GM23248 (cell line): ENCODE data around the gene PABPC3. TPM values are rescaled to one million over a fixed set of nuclear protein-coding genes. Genes with fewer than 3 reads are reported as not detected.

Experiments used
- DNase-seq: peaks from one replicate; pipeline ENCODE4 v3.0.0-alpha.2; 2015
- H2AFZ ChIP-seq: fragments of 200-600 bp; sonication (generic); 2 replicates; pipeline ENCODE4 v1.6.1; 2016; ENCODE audit warnings: antibody characterized with exemption
- H3F3A ChIP-seq: fragments of 200-600 bp; sonication (generic); 2 replicates; pipeline ENCODE4 v1.6.1; 2016; ENCODE audit warnings: mild to moderate bottlenecking, antibody characterized with exemption, mixed run types; ENCODE audit not compliant: insufficient read depth
- H3K27ac ChIP-seq: fragments of 200-600 bp; sonication (generic); 2 replicates; pipeline ENCODE4 v1.5.1; 2016; ENCODE audit warnings: mild to moderate bottlenecking
- H3K27me3 ChIP-seq: fragments of 200-600 bp; sonication (generic); replicated peaks from 2 replicates; pipeline ENCODE4 v1.6.1; 2016; ENCODE audit warnings: mild to moderate bottlenecking; ENCODE audit not compliant: insufficient read depth
- H3K36me3 ChIP-seq: fragments of 200-600 bp; sonication (generic); 2 replicates; pipeline ENCODE4 v1.6.1; 2016; ENCODE audit warnings: low read depth, mild to moderate bottlenecking
- H3K4me1 ChIP-seq: fragments of 200-600 bp; sonication (generic); 2 replicates; pipeline ENCODE4 v1.6.1; 2016; ENCODE audit warnings: mild to moderate bottlenecking; ENCODE audit not compliant: insufficient read depth
- H3K4me2 ChIP-seq: fragments of 200-600 bp; sonication (generic); one replicate; pipeline ENCODE4 v1.6.1; 2016; ENCODE audit warnings: mild to moderate bottlenecking; ENCODE audit not compliant: unreplicated experiment
- H3K4me3 ChIP-seq: fragments of 200-600 bp; sonication (generic); 2 replicates; pipeline ENCODE4 v1.5.1; 2016; ENCODE audit warnings: mild to moderate bottlenecking
- H3K79me2 ChIP-seq: fragments of 200-600 bp; sonication (generic); 2 replicates; pipeline ENCODE4 v1.6.1; 2016; ENCODE audit warnings: mild to moderate bottlenecking; ENCODE audit not compliant: insufficient read depth
- H3K9ac ChIP-seq: fragments of 200-600 bp; sonication (generic); 2 replicates; pipeline ENCODE4 v1.6.1; 2016; ENCODE audit warnings: mild to moderate bottlenecking
- H3K9me2 ChIP-seq: fragments of 200-600 bp; sonication (generic); 2 replicates; pipeline ENCODE4 v1.6.1; 2016; ENCODE audit warnings: mixed run types, mild to moderate bottlenecking, moderate library complexity; ENCODE audit not compliant: insufficient read depth
- H3K9me3 ChIP-seq: fragments of 200-600 bp; sonication (generic); one replicate; pipeline ENCODE4 v1.6.1; 2017; ENCODE audit warnings: low read depth
- H4K20me1 ChIP-seq: fragments of 200-600 bp; sonication (generic); 2 replicates; pipeline ENCODE4 v1.6.0; 2016; ENCODE audit not compliant: insufficient read depth
- EZH2 ChIP-seq: fragments of 200-600 bp; sonication (generic); IDR thresholded peaks from 2 replicates; pipeline ENCODE4 v1.6.1; 2018; ENCODE audit warnings: antibody characterized with exemption, mild to moderate bottlenecking; ENCODE audit not compliant: insufficient read depth, poor library complexity, severe bottlenecking
- EZH2phosphoT487 ChIP-seq: fragments of 200-600 bp; sonication (generic); IDR thresholded peaks from 2 replicates; pipeline ENCODE4 v1.6.1; 2018; ENCODE audit warnings: antibody characterized with exemption, moderate library complexity, mild to moderate bottlenecking, low read depth; ENCODE audit not compliant: insufficient read depth
- WGBS, 2 experiments: methylation state at CpG; one replicate each; pipeline ENCODE4 v1.1.6; 2015 to 2017; ENCODE audit warnings: low lambda C conversion rate in 2 of 2, low coverage in 1 of 2; ENCODE audit errors: missing lambda C conversion rate in 2 of 2; 5-methylcytosine and 5-hydroxymethylcytosine counted together
- in situ Hi-C: fragments of 300-500 bp; cut with MboI; formaldehyde crosslinking; loops from 2 replicates; pipeline ENCODE4 v1.15.0; 2020
- polyA plus RNA-seq: library from polyadenylated mRNA; unstranded; fragments of >200 nt; fragmentation: Nextera tagmentation; extraction: Ambion mirVana; gene quantifications from 2 replicates; pipeline ENCODE4 v1.2.1, GENCODE V29; 2016
- total RNA-seq: library from RNA; depleted of rRNA; stranded (reverse); fragments of >200 nt; shearing (Covaris generic); gene quantifications from 2 replicates; pipeline ENCODE4 v1.2.3, GENCODE V29; 2014

PABPC3 gene
- total and polyA plus RNA-seq, 2 experiments from 2014 or later, result under 0.01 to 0.18 TPM

DNA sequence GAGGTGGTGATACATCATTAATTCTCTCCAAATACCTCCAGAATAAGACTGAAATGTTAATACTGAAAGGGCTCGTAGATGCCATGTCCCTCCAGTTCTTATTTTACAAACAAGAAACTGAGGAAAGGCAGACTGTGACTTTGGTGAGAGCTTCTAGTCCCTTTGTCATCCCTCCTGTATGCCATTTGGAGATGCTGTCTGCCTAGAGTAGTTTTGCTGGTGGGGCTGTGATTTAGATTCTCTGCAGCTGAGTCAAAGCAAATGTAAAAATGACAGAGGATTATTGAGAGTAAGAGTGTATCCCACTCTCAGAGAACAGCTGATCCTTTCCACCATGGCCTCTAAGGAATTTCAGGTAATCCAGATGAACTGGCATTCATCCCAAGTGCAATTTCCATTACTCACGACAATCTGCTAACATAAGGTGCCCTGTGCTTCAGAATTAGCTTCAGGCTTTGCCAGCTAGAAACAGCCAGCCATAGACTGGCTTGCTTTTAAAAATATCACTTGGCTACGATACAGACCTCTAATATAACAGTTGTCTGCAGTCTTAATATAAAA, 16.8 kb downstream of the PABPC3 start:
- H3K27me3 ChIP-seq, result 0 out of 2 replicates have a peak, but pooled peaks cover 5% of the 10 kb centered on the region
- H3K4me3 ChIP-seq, result no peak overlapping the region
- TF ChIP-seq EZH2phosphoT487, result no peak
- TF ChIP-seq EZH2, result no peak
- no peaks in the 10 kb centered on the region for H3K9me2 ChIP-seq
- WGBS, 2 experiments, result 40 to 43% methylated on average over 3 of the region's 3 CpGs
- in situ Hi-C loops, result no loop called here
- H3K79me2 ChIP-seq, result no peaks in the 10 kb centered on the region
- no peak for DNase-seq
- H3K9ac ChIP-seq, result no peak overlapping the region
- no peaks in the 10 kb centered on the region for H3F3A ChIP-seq
- no peak overlapping the region for H2AFZ ChIP-seq
- H3K4me1 ChIP-seq, result no peaks in the 10 kb centered on the region
- H3K4me2 ChIP-seq, result no peak overlapping the region
- no peak overlapping the region for H3K27ac ChIP-seq
- H3K9me3 ChIP-seq, result no peaks in the 10 kb centered on the region
- no peaks in the 10 kb centered on the region for H3K36me3 ChIP-seq
- H4K20me1 ChIP-seq, result no peaks in the 10 kb centered on the region

DNA sequence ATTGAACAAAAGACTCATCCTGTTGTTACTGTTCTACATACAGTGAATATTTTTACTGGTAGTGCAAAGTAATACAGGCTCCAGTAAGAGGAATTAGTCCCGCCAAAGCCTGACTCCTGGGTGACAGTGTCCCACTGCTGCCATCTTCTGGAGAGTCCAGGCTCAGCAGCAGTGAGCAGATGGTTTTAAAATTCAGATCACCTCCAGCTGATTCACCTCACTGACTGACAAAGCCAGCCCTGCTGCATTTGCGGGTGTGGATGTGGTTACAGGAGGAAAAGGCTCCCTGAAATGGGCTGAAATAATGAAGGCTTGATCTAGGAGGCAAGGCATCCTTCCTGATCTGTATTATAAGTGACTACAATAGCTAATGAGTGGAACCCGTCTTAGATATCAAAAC, 18.3 kb downstream of the PABPC3 start:
- TF ChIP-seq EZH2phosphoT487, result no peak
- no peak for TF ChIP-seq EZH2
- no peaks in the 10 kb centered on the region for H3K4me1 ChIP-seq
- H3K9me3 ChIP-seq, result no peaks in the 10 kb centered on the region
- peaks cover 8% of the 10 kb centered on the region for H3K27me3 ChIP-seq
- H3K36me3 ChIP-seq, result no peaks in the 10 kb centered on the region
- H3K4me2 ChIP-seq, result no peak overlapping the region
- H3K9ac ChIP-seq, result no peak overlapping the region
- in situ Hi-C loops, result no loop called here
- H3K79me2 ChIP-seq, result no peaks in the 10 kb centered on the region
- peak; percentile 78 for DNase-seq
- H3K27ac ChIP-seq, result no peak overlapping the region
- H3F3A ChIP-seq, result no peaks in the 10 kb centered on the region
- 31 to 33% methylated on average over 3 of the region's 3 CpGs for WGBS, 2 experiments
- H3K4me3 ChIP-seq, result no peak overlapping the region
- no peaks in the 10 kb centered on the region for H4K20me1 ChIP-seq
- H2AFZ ChIP-seq, result no peak overlapping the region
- H3K9me2 ChIP-seq, result no peaks in the 10 kb centered on the region

- H3K4me2 ChIP-seq, result no peak overlapping the region
- H3K4me3 ChIP-seq, result no peak overlapping the region
- 60 to 62% methylated on average over 3 of the region's 3 CpGs for WGBS, 2 experiments
- no peaks in the 10 kb centered on the region for H3K9me3 ChIP-seq
- no peaks in the 10 kb centered on the region for H3F3A ChIP-seq
- H3K27ac ChIP-seq, result no peak overlapping the region
- no peak for DNase-seq
- H3K79me2 ChIP-seq, result no peaks in the 10 kb centered on the region
- H3K4me1 ChIP-seq, result no peaks in the 10 kb centered on the region
- peaks cover 14% of the 10 kb centered on the region for H3K27me3 ChIP-seq
- TF ChIP-seq EZH2, result no peak
- no peaks in the 10 kb centered on the region for H4K20me1 ChIP-seq
- no peaks in the 10 kb centered on the region for H3K36me3 ChIP-seq
- H3K9me2 ChIP-seq, result no peaks in the 10 kb centered on the region
- in situ Hi-C loops, result no loop called here
- no peak overlapping the region for H3K9ac ChIP-seq
- H2AFZ ChIP-seq, result no peak overlapping the region
Observed at GRCh38 chr13:25116044-25116443, 20.1 kb downstream of the PABPC3 start.

DNA sequence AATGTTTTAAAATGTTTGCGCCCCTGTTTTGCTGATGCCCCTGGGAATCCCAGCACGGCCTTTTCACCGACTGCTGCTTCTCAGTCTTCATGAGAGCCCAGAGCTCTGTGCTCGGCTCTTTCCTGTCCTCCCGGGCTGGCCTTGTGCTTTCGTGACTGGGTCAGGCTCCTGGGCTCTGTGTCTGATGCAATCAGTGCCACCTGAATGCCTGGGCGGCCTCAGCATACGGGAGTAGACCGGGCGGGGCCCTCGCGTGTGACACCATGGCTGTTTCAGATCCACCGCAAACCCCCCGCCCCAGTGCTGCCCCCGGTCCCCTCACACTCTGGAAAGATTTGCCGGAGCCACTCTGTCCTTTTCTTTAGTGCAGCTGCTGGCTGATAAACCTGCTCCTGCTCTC, 21.4 kb downstream of the PABPC3 start:
- Histone ChIP-seq H3K4me1 (no peaks in the 10 kb centered on the region), H3K27ac (no peak overlapping the region), H3K9me3 (no peaks in the 10 kb centered on the region), H3K9ac (no peak overlapping the region), H3K4me2 (no peak overlapping the region), H3F3A (no peaks in the 10 kb centered on the region), H3K79me2 (no peaks in the 10 kb centered on the region), H3K4me3 (no peak overlapping the region), H4K20me1 (no peaks in the 10 kb centered on the region), H2AFZ (no peak overlapping the region), H3K27me3 (peaks cover 14% of the 10 kb centered on the region), H3K9me2 (no peaks in the 10 kb centered on the region), H3K36me3 (no peaks in the 10 kb centered on the region)
- in situ Hi-C loops, result no loop called here
- WGBS, 2 experiments, result 58 to 63% methylated on average over 16 of the region's 16 CpGs
- DNase-seq, result no peak
- TF ChIP-seq EZH2, result no peak
- TF ChIP-seq EZH2phosphoT487, result no peak

- Histone ChIP-seq H3K4me1 (no peaks in the 10 kb centered on the region), H3F3A (no peaks in the 10 kb centered on the region), H2AFZ (no peak overlapping the region), H4K20me1 (no peaks in the 10 kb centered on the region), H3K9ac (no peak overlapping the region), H3K27ac (no peak overlapping the region), H3K9me2 (no peaks in the 10 kb centered on the region), H3K4me3 (no peak overlapping the region), H3K27me3 (peaks cover 14% of the 10 kb centered on the region), H3K36me3 (no peaks in the 10 kb centered on the region), H3K79me2 (no peaks in the 10 kb centered on the region), H3K9me3 (no peaks in the 10 kb centered on the region), H3K4me2 (no peak overlapping the region)
- TF ChIP-seq EZH2 (no peak), EZH2phosphoT487 (no peak)
- 25 to 29% methylated on average over 8 of the region's 8 CpGs for WGBS, 2 experiments
- in situ Hi-C loops, result no loop called here
- DNase-seq, result no peak
Observed at GRCh38 chr13:25118378-25118905, 22.5 kb downstream of the PABPC3 start.
